KOPT-K1 (cell line): ENCODE measurements around the gene SLIT1.
A peak's percentile ranks its signal among the peaks of the same experiment; 100 is the strongest.

Experiments
- H3K27ac ChIP-seq: fragments of 200-600 bp; sonication (generic); 2 replicates; pipeline ENCODE4 v1.5.1; 2016; ENCODE audit warnings: antibody characterized with exemption, mild to moderate bottlenecking, low read depth, low read length; ENCODE audit not compliant: poor library complexity, severe bottlenecking
- H3K36me3 ChIP-seq: fragments of 200-600 bp; sonication (generic); 2 replicates; pipeline ENCODE4 v1.5.1; 2017; ENCODE audit warnings: antibody characterized with exemption, mild to moderate bottlenecking, low read length, moderate library complexity; ENCODE audit not compliant: insufficient read depth
- H3K9me3 ChIP-seq: fragments of 200-600 bp; sonication (generic); 2 replicates; pipeline ENCODE4 v1.5.1; 2017; ENCODE audit warnings: antibody characterized with exemption, low read length, mild to moderate bottlenecking; ENCODE audit not compliant: insufficient read depth, poor library complexity, severe bottlenecking

SLIT1 gene

GRCh38 chr10:97028832-97029178, 157.0 kb downstream of the SLIT1 start:
- Histone ChIP-seq H3K9me3 (no peaks in the 10 kb centered on the region), H3K27ac (no peak overlapping the region)

DNA sequence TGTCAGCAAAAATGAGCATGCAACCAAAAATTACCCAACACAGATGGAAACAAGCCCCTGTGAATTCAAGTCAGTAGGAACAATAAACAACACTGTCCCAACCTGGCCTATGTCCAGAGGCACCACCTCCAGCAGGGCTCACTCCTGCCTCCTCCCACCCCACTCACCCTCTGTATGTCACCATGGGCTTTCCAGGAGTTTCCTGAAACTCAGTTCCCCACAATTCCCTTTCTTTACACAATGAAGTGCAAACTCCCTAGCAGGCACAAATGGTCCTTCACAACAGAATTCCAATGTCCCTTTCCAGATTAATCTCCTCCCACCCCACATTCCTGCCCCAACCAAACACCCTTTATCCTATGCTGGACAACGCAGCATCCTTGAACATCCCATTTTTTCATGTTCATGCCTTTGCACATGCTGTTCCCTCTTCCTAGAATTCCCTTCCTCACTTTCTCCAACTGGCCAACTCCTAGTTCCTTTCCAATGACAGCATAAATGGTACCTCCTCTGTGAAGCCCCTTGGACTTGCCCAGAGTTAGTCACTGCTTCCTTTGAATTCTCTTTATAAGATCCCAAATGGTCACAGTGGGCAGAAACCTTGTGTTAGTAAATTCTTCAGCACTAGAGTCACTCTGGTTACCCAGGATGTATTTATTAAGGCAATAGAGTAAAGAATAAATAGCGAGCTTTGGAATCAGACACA, 157.5 kb downstream of the SLIT1 start:
- no peak overlapping the region for H3K27ac ChIP-seq

More at GRCh38 chr10:97028832-97029178, 157.0 kb downstream of the SLIT1 start:
- peaks cover 93% of the 10 kb centered on the region for H3K36me3 ChIP-seq

DNA sequence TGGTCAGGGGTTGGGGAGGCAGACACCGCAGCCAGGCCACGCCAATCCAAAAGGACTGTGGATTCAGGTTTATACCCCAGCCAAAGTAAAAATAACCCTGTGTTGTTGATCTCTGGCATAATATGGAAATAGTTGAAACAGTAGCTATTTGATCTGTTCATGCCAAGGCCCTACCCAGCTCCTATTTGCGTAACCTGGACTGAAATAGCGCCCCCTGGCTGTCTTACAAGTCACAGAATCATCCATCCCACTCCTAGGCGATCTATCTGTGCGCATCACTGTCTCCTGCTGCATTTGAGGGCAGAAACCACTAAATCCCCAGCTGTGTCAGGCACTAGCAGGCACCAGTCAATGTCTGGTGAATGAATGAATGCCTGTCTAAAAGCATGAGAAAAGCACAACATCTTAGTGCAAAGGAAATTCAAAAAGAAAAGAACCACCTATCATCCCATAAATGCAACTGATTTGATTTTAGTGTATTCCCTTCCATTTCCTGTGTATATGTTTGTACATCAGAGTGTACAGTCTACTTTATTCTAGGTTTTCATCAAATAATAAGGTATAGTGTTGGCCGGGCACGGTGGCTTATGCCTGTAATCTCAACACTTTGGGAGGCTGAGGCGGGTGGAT, 160.0 kb downstream of the SLIT1 start:
- Histone ChIP-seq H3K27ac (no peak overlapping the region), H3K36me3 (peaks cover 92% of the 10 kb centered on the region), H3K9me3 (no peaks in the 10 kb centered on the region)

More for the DNA sequence above, 157.5 kb downstream of the SLIT1 start:
- Histone ChIP-seq H3K36me3 (peaks cover 93% of the 10 kb centered on the region), H3K9me3 (no peaks in the 10 kb centered on the region)

DNA sequence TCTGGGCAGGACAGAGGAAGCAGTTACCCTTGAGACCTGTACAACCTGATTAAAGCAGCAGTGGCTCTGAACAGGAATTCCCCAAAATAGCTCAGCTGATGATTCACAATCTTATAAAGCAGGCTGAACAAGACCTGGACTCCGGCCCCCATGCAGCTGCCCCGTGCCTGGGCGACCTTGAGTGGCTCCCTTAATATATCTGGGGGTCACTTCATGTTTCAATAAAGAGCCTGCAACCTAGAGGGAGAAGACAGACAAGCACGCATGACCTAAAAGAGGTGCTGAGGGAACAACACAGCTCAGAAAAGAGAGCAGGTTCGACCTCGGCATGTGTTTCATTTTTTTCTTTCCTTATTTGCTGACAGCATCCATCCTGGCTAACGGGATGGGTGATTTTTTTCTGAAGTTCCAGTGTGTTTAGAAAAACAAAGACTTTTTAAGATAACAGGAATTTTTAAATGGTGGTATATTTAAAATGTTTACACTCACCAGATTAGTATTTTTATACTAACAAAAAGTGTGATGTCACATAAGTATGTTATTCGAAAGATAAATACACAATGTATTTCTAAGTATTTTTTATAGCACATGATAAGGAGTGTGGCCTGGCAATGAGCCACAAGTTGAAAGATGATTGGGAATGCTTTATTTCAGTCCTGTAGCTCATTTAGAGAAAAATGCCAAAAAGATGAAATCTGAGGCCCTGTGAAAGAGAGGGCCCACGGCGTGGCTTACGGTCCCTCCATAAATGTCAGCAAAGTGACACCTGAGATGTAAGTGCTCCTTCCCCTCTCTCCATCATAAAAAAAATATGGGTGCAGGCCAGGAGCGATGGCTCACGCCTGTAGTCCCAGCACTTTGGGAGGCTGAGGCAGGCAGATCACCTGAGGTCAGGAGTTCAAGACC, 161.3 kb downstream of the SLIT1 start:
- Histone ChIP-seq H3K27ac (no peak overlapping the region), H3K36me3 (peaks cover 92% of the 10 kb centered on the region), H3K9me3 (no peaks in the 10 kb centered on the region)

DNA sequence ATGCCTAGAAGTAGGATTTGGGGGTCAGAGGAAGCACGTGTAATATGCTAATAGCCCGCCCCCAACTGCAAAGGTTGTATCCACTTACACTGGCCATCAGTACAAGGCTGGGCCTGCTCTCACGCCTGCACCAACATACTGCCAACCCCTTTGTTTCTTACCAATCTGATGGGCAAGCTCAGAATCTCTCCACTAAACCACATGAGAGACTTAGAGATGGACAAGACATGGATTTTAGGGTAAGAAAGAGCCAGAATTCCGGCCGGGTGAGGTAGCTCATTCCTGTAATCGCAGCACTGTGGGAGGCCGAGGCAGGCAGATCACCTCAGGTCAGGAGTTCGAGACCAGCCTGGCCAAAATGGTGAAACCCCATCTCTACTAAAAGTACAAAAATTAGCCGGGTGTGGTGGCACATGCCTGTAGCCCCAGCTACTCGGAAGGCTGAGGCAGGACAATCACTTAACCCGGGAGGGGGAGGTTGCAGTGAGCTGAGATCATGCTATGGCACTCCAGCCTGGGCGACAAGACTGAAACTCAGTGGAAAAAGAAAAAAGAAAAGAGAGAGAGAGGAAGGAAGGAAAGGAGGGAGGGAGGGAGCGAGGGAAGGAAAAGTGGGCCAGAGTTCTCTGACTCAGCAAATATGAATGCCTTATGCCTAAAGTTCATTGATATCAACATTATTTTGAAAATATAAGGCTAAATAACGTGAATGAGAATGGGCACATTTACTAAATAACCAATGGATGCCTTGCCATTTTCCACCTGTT, 162.2 kb downstream of the SLIT1 start:
- peaks cover 92% of the 10 kb centered on the region for H3K36me3 ChIP-seq
- H3K9me3 ChIP-seq: no peaks in the 10 kb centered on the region
- no peak overlapping the region for H3K27ac ChIP-seq

GRCh38 chr10:97022616-97023015, 163.1 kb downstream of the SLIT1 start:
- peaks cover 89% of the 10 kb centered on the region for H3K36me3 ChIP-seq
- H3K9me3 ChIP-seq: no peaks in the 10 kb centered on the region
- no peak overlapping the region for H3K27ac ChIP-seq

DNA sequence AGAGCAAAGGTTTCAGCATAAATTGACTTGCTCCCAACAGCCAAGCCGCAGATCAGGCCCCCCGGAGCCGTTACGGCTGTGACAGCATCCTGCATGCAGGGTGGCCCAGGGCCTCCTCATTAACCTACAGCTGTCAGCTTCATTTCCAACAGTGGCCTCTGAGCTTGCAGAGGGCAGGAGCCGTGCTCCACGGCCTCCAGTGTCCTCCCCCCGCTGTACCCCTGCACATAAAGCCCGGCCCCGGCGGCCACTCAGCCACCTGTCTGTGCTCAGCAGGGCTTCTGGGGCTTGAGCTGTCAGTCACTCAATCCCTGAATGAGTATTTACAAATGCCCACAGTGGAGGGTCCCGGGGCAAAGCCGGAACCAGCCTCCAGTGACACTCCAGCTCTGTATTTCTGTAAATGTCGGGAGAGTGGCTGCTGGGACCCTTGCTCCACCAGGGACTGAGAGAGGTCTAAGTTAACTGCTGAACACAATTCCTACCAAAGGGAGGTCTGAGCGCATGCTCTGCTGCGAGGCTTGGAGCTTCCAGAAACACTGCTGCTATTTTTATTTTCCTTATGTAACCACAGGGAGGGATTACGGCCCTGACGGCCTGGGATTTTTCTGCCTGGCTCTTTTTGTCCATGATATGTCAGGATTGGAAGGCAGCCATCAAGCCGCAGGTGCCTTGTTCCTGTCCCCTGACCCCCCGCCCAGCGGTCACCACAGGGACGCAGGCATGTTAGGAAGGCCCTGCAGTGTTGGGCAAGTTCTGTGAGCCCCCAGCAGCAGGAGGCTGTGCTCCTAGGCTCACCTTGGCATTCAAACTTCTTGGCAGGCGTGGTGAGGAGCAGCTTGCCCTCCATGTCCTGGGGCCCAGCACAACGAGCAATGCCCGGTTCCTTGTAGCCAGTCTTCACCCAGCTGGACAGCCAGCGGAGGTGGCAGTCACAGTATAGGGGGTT, 165.0 kb downstream of the SLIT1 start:
- no peaks in the 10 kb centered on the region for H3K9me3 ChIP-seq
- no peak overlapping the region for H3K27ac ChIP-seq
- H3K36me3 ChIP-seq: peaks cover 78% of the 10 kb centered on the region

- Histone ChIP-seq H3K27ac (no peak overlapping the region), H3K9me3 (no peaks in the 10 kb centered on the region)
These were observed 166.4 kb downstream of the SLIT1 start for GRCh38 chr10:97019213-97019844.

DNA sequence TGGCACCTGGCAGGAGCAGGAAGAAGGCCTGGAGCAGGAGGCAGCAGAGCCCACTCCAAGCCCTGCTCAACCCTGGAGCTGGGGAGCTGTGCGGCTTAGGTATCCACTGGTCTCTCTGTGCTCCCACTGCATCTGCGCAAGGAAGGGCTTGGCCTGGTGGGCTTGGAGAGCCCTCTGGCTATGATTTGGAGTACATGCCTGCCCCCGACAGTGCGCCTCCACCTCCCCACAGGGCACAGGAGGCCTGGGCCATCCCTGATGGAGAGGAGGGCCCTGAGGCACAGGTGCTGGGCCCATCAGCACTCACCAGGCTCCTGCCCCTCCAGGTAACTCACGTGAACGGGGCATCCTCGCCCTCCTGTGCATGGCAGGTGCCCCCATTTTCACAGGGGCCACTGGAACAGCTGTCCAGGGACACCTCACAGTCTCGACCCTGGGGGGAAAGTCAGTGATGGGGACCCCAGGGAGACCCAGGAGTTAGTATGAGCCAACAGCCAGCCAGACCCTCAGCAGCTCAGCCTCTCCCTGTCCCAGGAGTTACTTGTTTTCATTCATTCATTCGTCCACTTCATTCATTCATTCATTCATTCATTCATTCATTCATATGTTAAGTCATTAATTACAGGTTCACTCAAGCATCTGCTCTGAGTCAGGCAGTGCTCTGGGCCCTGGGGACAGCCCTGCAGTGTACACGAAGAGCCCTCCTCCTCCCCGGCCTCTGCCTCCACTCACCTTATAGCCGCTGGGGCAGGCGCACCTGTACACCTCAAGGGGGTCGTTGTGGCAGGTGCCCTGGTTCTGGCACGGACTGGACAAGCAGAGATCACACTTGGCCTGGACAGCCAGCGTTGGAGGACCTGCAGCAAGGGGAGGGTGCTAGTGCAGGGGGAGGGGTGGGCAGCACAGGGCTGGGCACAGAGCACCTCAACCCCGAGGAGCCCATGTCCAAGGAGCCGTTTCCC, 167.2 kb downstream of the SLIT1 start:
- Histone ChIP-seq H3K9me3 (no peaks in the 10 kb centered on the region), H3K36me3 (peaks cover 81% of the 10 kb centered on the region), H3K27ac (no peak overlapping the region)

More at GRCh38 chr10:97019213-97019844, 166.4 kb downstream of the SLIT1 start:
- peaks cover 79% of the 10 kb centered on the region for H3K36me3 ChIP-seq

GRCh38 chr10:97017474-97017903, 168.3 kb downstream of the SLIT1 start:
- no peaks in the 10 kb centered on the region for H3K9me3 ChIP-seq
- peaks cover 81% of the 10 kb centered on the region for H3K36me3 ChIP-seq
- peak overlapping the region; percentile 63 for H3K27ac ChIP-seq

DNA sequence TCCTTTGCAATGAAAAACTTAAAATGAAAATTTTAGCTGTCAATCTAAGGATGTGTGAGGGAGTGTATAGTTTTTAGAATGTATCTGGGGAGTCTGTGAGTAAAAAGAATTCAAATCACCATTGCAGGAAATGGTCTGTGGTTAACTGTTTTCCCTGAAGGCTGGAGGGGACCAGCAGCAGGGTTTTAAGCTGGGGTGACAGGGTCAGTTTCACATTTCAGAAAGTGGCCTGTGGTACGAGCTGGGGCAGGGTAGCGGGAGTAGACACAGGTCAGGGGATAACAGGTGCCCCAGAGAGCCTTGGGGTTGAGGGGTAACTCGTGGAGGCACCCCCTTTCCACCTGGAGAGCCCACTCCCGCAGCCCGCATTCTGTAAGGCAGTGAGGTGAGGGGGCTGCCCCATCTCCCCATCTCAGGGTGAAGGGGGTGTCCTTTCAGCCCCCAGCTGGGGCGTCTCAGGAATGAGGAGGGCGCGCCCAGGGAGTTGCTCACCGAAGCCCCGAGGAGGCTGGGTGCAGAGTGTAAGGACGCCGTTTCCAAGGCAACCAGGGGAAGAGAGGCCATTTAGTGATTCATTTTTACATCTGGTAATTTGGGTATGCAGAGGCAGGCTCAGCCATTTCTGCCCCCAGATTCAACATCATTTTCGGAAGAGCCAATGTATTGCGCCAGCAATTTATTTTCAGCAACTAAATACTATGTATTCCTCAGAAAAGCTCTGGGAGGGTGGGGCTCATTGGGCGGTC, 168.9 kb downstream of the SLIT1 start:
- peaks cover 81% of the 10 kb centered on the region for H3K36me3 ChIP-seq
- H3K27ac ChIP-seq: peak overlapping the region; percentile 63
- H3K9me3 ChIP-seq: no peaks in the 10 kb centered on the region

GRCh38 chr10:97015240-97015639, 170.5 kb downstream of the SLIT1 start:
- no peak overlapping the region for H3K27ac ChIP-seq
- H3K9me3 ChIP-seq: no peaks in the 10 kb centered on the region
- H3K36me3 ChIP-seq: peaks cover 81% of the 10 kb centered on the region
